ENCODE data around the gene ATP2C2. TPM values are rescaled to one million over a fixed set of nuclear protein-coding genes. Genes with fewer than 3 reads are reported as not detected.

Gene ATP2C2
- total RNA-seq, 1 experiment from 2014 or later, result 26.0 TPM

DNA sequence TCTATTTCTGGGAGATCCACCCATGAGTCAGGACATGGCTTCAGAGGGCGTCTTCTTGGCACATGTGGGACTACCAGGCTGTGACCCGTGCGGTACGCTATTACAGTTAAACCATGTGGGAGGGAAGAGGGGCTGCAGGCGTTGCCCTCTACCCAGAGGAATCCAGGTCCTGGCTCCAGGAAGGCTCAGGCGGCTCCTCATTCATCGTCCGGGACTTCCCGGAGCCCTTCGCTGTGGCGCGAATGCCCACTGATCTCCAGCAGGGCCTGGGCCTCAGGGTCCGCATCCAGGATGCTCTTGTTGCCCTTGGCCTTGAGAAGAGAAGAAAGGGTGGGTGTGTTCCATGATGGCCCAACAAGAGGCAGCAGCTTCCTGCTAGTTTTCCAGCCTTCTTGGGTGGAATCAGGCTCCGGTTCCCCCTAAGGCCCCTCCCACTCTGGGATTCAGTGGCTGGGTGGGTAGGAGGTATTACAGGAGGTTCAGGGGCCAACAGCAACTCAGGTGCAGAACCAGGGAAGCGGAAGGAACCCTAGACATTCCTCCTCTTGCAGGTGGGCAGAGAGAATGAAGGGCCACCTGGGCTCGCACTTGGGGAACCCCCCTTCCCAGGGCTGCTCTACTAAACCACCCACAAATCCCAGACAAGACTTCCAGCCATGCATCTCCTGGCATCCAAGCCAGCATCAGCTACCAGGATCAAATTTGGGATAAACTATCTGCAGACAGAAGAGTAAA is 111.5 kb downstream of the ATP2C2 start:
- no peak overlapping the region for H3K27ac ChIP-seq (ENCODE audit: low read length)
- H3K27me3 ChIP-seq (ENCODE audit: low read length), result no peaks in the 10 kb centered on the region
- BruUV-seq (replicated peaks), result no TSS peak
- no peaks in the 10 kb centered on the region for H3F3A ChIP-seq (ENCODE audit: low read length, unreplicated experiment)
- ChIA-PET CTCF (no interaction called here), POLR2A (ENCODE audit: unreplicated experiment) (interaction anchor here (0.6 kb wide), 1 partner anchor 115 kb away, joined by 4 read pairs; no protein-coding TSS in a partner anchor)
- H3K4me1 ChIP-seq (ENCODE audit: insufficient read depth, low read length), result no peaks in the 10 kb centered on the region; the same call in 1 of the 2 replicates
- H3K79me2 ChIP-seq (ENCODE audit: low read length), result no peaks in the 10 kb centered on the region
- H3K36me3 ChIP-seq (ENCODE audit: low read depth, low read length), result peaks cover 5% of the 10 kb centered on the region
- intact Hi-C loops (cut with micrococcal nuclease), result no loop called here
- H3K9me3 ChIP-seq (ENCODE audit: low read length), result no peaks in the 10 kb centered on the region
- ATAC-seq, result no peak
- no peak overlapping the region for H3K9ac ChIP-seq (ENCODE audit: low read length)
- no peaks in the 10 kb centered on the region for H4K20me1 ChIP-seq (ENCODE audit: low read length)
- no peak for DNase-seq
- H2AFZ ChIP-seq (ENCODE audit: low read length), result no peak overlapping the region
- TF ChIP-seq EZH2phosphoT487 (IDR thresholded peaks at IDR 0.05; ENCODE audit: borderline replicate concordance, low read length) (no peak), EZH2 (IDR thresholded peaks at IDR 0.05; ENCODE audit: low read length, unreplicated experiment) (no peak)
- TF ChIP-seq, protein P1, sequence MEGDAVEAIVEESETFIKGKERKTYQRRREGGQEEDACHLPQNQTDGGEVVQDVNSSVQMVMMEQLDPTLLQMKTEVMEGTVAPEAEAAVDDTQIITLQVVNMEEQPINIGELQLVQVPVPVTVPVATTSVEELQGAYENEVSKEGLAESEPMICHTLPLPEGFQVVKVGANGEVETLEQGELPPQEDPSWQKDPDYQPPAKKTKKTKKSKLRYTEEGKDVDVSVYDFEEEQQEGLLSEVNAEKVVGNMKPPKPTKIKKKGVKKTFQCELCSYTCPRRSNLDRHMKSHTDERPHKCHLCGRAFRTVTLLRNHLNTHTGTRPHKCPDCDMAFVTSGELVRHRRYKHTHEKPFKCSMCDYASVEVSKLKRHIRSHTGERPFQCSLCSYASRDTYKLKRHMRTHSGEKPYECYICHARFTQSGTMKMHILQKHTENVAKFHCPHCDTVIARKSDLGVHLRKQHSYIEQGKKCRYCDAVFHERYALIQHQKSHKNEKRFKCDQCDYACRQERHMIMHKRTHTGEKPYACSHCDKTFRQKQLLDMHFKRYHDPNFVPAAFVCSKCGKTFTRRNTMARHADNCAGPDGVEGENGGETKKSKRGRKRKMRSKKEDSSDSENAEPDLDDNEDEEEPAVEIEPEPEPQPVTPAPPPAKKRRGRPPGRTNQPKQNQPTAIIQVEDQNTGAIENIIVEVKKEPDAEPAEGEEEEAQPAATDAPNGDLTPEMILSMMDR (conservative IDR thresholded peaks at IDR 0.05; ENCODE audit: low read depth, low read length), result no peak
- H3K9me2 ChIP-seq (replicated peaks; ENCODE audit: low read length), result no peaks in the 10 kb centered on the region
- no peak overlapping the region for H3K4me3 ChIP-seq (ENCODE audit: low read length)
- H3K4me2 ChIP-seq (ENCODE audit: low read length), result no peak overlapping the region

DNA sequence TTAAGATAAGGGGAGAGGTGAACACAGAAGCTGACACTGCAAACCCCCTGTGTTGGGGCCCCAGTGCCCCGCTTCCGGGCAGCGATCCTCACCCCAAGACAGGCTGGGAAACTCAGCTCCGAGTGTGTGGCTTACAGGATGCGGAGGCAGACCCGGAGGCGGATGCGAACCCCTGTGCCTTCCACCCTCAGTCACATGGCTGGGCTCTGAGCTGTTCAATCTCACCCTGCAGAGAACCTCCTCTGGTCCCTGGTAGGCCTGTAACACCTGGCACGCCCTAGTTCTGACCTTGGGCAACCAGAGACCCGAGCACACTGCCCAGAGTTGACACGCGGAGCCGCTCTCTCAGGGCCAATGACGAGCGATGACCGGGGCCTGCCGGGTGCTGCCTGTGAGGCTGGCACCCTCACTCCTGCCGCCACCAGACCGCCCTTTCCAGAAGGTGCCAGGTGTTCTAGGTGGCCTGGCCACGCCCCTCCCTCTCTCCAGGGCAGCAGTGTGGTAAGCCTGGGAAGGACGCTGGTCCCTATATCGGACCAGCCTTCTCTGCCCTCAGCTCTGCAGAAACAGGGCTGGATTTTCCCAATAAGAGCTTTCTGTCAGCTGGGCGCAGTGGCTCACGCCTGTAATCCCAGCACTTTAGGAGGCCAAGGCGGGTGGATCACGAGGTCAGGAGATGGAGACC is 112.9 kb downstream of the ATP2C2 start:
- Histone ChIP-seq H3K9me3 (ENCODE audit: low read length) (no peaks in the 10 kb centered on the region), H3K4me2 (ENCODE audit: low read length) (no peak overlapping the region), H3K27ac (ENCODE audit: low read length) (no peak overlapping the region), H3F3A (ENCODE audit: low read length, unreplicated experiment) (no peaks in the 10 kb centered on the region), H3K9ac (ENCODE audit: low read length) (no peak overlapping the region), H2AFZ (ENCODE audit: low read length) (no peak overlapping the region), H3K4me3 (ENCODE audit: low read length) (no peak overlapping the region), H3K9me2 (replicated peaks; ENCODE audit: low read length) (no peaks in the 10 kb centered on the region), H4K20me1 (ENCODE audit: low read length) (no peaks in the 10 kb centered on the region), H3K4me1 (ENCODE audit: insufficient read depth, low read length) (no peaks in the 10 kb centered on the region; the same call in 1 of the 2 replicates), H3K79me2 (ENCODE audit: low read length) (no peaks in the 10 kb centered on the region), H3K27me3 (ENCODE audit: low read length) (no peaks in the 10 kb centered on the region), H3K36me3 (ENCODE audit: low read depth, low read length) (peaks cover 5% of the 10 kb centered on the region)
- DNase-seq (no peak), ATAC-seq (no peak)
- POLR2A ChIA-PET (ENCODE audit: unreplicated experiment), result no interaction called here
- no TSS peak for BruUV-seq (replicated peaks)
- TF ChIP-seq, protein P1 (conservative IDR thresholded peaks at IDR 0.05; ENCODE audit: low read depth, low read length), result no peak
- no peak for TF ChIP-seq EZH2phosphoT487 (IDR thresholded peaks at IDR 0.05; ENCODE audit: borderline replicate concordance, low read length)
- no peak for TF ChIP-seq EZH2 (IDR thresholded peaks at IDR 0.05; ENCODE audit: low read length, unreplicated experiment)
- intact Hi-C loops (cut with micrococcal nuclease), result no loop called here
- CTCF ChIA-PET, result no interaction called here
